NCI-H2171 treated with DMSO at 0.1 percent for 48 hours (cell line): ENCODE measurements around the gene ZNF319.

Source experiments
- DNase-seq: peaks from one replicate; lab custom pipeline; 2025; lab: John Stamatoyannopoulos, UW

Gene ZNF319

DNA sequence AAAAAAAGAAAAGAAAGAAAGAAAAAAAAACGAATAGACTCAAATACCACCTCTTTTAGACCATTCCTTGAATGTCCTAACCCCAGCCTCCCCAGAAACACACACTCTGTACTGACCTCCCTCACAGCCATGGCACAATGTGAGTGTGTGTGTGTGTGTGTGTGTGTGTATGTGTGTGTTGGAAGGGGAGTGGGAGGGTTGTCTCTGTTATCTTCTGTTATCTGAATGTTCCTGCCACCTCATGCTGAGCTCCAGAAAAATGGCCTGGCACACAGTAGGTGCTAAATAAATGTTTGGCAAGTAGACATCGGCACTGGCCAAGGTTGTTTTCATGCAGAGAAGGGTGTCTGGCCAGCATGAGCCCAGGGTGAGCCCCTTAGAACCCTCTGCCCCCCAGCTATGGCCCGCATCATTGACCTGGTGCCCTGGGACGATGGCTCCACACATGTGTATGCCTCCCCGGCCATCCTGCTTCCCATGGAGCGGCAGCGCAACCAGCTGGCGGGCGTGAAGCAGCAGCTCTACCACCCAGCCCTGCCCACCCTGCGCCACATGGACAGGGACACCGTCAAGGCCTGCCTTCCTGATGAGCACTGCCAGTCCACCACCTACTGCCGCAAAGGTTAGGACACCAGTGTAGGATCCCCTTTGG, 22.9 kb downstream of the ZNF319 start:
- DNase-seq: no peak

DNA sequence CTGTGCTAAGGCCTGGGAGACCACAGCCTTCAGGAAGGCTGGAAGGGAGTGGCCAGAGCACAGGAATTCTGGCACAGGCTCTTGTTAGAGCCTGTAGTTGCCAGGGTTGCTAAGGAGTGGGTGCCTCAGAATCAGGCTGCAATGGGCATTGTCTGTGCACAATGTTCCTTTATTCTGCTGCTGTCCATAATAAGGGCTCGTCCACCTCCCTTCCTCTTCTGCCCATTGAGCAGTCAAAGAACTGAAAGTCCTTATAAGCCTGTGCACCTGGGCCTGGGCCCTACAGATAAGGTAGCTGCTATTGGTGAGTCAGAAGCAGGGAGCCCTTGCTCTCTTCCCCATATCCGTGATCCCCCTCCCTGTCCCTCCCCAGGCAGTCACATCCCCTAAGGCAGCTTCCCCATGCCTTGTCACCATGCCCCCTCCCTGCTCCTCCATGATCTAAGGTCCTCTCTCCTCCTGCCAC, 24.1 kb downstream of the ZNF319 start:
- DNase-seq: no peak

DNA sequence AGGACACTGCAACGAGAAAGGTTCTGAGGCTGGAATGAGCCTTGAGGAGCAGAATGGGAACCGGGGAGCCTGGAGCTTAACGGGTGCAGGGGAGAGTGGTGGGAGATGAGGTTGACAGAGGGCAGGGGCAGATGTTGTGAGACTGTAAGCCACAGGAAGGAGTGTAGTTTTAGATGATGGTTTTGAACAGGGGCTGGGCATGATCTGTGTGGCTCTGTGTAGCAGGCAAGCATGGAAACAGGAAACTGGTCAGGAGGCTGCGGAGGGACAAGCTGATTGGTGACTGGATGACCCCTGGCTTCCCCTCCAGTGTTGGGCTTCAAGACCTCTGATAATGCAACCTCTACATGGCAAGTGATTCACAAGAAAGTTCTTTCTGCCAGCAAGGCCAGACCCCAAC, 28.2 kb downstream of the ZNF319 start:
- no peak for DNase-seq

DNA sequence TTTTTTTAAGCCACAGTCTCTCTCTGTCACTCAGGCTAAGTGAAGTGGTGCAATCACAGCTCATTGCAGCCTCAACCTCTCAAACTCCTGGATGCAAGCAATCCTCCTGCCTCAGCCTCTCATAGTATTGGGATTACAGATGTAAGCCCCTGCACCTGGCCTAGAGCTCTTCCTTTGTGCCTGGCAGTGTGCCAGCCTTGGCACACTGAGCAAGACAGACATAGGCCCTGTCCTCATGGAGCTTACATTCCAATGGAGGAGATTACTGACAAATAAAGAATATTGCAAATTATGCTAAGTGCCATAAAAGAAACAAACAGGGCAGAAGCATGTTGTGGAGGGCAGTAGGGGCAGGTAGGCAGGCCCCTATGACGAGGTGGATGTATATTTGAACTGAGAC, 28.6 kb downstream of the ZNF319 start:
- no peak for DNase-seq

DNA sequence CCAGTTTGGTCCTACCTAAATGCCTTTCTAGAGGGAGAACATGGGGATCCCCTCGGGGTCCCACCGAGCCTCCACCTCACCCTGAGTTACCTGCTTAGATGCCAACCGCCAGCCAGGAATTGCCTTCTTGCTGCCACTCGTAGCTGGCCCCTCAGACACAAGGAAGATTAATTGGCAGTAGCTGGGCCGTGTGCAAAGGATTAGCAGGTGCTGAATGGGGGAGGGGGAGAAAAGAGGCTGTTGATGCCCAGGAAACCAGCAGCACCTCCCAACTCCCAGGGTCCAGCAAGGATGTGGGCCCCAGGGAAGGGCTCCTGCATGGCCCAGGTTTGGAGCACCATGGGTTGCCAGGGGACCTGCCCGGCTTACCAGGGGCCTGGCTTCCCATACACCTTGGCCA, 29.5 kb downstream of the ZNF319 start, which contains the start of gene CNGB1:
Gene CNGB1, minus strand, starts transcription at position 159 of the 400 bp plus-strand sequence. CDS start 3,842 bp downstream, outside the sequence.
- no peak for DNase-seq

DNA sequence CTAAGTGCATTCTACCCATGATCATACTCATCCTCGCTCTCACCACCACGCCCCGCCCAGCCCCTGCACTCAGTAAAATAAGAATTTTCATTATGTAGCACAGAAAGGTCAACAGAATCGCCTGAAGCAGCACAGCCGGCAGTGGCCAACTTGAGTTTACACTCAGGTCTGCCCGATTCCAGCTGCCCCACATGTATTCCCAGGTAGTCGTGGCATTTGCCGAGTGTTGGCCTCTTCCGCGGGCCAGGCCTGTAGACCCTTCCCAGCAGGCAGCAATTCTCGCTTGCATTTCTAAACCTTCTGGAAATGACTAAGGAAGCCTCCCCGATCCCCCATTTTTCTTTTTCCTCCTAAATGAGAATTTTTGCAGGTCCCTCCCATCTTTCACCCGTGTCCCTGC, 30.2 kb downstream of the ZNF319 start:
- no peak for DNase-seq

DNA sequence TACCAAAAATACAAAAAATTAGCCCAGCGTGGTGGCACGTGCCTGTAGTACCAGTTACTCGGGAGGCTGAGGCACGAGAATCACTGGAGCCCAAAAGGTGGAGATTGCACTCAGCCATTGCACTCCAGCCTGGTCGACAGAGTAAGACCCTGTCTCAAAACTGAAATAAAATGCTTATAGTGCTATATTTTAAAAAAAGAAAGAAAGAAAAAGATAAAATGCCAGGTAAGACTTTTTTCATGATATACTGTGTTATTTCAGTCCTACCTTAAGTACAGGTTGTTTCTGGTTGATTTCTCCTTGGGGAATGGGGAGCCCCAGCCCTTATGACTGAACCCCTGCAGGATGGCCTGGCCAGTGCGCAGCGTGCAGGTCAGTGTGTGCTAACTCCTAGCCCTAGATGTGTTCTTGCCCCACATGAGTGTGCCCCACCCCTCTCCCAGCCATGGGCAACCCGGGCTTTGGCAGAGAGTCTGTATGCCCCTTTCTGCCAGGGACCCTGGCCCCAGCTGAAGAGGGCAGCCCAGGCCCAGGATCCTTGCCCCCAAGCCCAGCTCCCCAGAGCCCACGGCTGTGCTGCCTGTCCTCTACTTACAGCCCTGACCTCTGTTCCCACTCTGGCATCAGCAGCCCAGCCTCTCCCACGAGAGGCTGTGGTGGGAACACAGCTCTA, 30.9 kb downstream of the ZNF319 start:
- DNase-seq: no peak

DNA sequence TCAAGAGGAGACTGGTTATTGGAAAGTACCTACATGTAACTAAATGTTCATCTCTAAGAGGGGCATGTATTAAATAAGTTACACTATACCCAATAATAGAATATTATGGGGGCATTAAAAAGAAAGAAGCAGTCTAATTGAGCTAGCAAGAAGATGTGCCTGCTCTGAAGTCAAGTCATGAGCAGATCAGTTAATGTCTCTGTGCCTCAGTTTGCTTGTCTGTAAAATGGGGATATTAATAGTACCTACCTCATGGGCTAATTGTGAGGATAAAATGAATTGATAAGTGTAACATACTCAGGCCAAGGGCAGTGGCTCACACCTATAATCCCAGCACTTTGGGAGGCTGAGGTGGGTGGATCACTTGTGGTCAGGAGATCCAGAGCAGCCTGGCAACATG, 32.6 kb downstream of the ZNF319 start:
- DNase-seq: no peak

DNA sequence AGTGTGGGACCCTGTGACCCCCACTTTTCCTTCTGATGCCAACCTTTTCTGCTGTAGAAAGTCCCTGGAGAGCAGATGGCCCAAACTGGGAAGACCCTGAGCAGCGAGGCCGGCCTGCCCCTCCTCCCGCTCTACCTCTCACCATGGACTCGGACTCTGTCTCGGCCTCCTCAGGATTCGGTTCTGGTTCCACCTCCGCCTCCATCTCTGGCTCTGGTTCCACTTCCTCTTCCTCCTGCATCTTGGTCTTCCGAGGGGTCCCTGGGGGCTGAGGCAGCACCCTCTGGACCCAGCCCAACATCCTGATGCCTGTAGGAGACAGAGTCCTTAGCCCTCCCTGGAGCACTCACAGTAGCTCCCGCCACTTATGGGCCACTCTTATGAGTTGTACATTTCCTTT, 33.5 kb downstream of the ZNF319 start:
- no peak for DNase-seq

DNA sequence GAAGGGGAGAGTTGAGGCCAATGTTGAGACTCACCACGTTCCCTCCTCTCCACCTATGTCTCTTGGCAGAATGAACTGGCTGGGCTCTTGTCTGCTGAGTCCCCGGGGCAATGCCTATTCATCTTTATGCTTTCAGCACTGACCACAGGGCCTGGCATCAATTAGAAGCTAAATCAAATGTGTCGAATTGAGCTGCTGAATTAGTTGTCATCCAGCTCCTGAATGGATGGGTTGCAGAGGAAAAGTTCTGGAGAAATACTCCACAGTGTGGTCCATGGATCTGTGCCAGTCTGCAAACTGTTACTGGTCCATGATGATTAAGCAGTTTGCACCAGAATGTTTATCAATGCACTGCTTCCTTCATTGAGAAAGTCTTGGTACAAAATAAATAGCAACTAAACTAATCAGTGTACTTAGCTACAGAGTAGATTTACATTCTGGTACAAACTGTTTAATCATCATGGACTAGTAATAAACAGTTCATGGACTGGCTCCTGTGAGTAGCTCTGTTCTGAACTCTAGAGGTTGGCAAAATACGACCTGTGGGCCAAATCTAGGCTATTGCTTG, 34.2 kb downstream of the ZNF319 start:
- DNase-seq: no peak

DNA sequence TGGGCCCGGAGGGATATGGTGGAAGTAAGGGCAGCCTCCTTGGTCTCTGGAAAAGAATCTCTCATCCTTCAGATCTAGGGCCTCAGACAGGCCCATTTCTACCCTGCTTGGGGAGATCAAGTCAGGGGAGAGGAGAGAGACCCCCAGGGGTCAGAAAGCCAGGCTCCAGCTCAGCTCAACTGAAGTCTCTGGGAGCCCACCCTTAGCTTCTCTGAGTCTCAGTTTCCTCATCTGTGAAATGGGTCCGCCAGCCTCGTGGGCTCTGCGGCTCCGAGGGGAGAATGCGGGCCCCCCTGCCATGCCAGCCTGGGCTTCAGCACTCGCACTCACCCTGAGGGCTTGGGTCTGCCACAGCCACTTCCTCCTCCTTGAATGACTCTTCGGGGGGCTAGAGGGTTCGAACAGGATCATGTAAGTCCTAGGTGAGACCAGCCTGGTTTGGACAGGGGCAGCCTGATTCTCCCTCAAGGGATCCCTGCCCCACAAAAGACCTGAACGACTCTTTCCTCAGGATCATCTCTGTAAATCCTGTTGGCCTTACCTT, 36.2 kb downstream of the ZNF319 start:
- no peak for DNase-seq

DNA sequence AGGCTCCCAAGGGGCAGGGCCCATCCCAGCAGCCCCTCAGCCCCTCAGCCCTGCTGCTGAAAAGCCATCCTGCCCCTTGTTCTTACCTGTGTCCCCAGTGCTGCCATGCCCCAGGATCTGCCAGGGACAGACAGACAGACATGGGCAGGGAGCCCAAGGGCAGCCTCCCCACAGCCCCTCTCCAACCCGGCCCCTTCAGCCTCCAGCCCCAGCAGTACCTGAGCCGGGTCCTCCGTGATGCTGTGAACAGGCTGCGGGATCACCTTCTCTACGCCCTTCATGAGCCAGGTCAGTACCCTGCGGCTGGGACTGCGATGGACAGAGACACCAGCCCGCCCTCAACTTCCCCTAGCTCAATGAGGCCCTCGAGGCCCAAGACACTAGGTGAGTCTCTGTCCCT, 37.7 kb downstream of the ZNF319 start:
- no peak for DNase-seq

DNA sequence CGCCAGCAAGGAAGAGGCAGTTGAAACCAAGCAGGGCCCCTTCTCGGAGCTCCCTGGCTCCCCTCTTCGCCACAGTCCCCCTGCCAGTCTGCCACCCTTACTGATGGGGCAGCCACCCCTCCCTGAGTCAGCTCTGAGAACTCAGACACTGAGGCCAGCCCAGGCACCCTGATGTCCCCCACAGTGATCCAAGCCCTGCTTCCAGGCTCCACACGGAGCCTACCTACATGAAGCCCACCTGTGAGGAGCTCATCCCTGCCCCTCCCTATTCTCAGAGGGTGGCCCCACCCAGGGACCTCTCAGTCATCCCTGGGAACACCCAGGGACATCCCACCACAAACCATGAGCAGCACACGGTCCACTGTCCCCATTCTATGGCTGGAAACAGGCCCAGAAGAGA, 38.4 kb downstream of the ZNF319 start:
- DNase-seq: no peak

DNA sequence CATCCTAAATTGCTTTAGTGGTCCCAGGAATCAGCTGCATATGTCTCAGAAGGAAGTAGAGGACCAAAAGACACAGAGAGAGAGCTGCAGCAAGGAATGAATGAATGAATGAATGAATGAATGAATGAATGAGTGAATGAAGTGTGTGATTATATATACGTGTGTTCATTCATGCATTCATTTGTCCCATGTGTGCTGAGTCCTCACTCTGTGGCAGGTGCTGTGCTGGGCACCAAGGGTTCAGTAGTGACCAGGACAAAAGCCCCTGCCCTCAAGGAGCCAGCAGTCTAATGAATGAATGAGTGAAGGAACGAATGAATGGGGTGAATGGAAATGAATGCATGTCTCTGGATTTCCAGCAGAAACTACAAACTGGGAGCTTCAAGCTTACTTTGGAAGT, 38.9 kb downstream of the ZNF319 start:
- DNase-seq: no peak

DNA sequence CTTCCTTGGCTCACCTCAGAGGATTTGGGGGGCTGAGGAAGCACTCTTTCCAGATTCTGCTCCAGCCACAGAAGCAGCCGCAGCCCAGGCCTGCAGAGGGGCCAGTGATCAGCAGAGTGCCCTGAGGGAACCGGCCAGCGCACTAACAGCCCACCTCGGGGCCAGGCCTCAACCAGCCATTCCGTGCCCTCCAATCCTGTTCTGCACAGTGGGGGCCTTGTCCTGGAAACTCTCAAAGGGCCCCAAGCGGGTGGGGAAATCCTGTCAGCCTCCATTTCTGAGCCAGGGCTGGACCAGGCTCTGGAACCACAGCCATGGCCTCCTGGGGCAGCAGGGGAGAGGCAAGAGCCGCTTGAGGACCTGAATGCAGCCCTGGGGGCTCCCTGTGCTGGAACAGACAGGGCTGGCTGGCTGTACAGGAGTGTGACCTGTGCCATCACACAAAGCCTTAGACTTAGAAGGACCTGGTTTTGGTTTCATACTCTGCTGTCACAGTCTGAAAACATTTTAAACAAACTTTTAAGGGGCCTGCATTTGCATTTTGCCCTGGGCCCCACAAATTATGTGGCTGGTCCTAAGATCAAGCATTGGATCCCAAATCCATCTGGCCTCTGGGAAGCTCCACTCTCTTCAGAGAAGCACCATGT, 39.5 kb downstream of the ZNF319 start:
- no peak for DNase-seq

DNA sequence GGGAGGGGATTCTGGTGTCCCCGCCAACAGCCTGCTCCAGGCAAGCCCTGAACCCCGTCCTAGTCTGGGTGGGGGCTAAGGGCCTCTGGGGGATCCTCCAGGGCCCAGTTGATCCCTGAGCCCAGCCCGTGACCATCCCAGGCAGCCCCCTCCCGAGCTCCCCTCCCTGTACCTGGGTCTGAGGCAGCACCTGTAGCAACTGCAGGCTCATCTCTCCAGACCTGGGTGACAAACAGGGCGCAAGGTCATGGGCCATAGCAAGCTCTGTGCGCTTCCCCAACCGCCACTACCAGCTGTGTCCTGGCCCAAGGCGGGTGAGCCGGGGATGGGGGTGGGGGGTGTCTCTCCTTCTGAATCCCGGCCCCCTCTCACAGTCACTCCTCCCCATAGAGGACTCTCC, 40.2 kb downstream of the ZNF319 start:
- DNase-seq: no peak

DNA sequence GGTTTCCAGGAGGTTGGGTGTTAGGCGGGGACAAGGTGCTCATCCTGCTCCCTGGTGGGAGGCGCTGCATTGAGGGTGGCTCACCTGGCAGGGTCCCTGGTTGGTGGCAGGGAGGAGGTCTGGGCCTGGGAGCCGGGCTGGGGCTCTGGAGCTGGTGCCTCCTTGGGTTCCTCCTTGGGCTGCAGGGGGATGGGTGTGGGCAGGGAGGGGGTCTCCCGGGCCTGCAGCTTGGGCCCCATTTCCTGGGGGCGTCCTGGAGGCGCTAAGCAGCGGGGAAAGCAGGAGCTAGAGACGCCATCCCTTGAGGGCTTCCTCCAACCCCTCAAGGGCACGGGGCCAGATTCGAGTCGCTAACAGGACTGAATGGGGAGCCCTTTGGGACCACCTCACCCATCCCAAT, 40.7 kb downstream of the ZNF319 start:
- DNase-seq: no peak

DNA sequence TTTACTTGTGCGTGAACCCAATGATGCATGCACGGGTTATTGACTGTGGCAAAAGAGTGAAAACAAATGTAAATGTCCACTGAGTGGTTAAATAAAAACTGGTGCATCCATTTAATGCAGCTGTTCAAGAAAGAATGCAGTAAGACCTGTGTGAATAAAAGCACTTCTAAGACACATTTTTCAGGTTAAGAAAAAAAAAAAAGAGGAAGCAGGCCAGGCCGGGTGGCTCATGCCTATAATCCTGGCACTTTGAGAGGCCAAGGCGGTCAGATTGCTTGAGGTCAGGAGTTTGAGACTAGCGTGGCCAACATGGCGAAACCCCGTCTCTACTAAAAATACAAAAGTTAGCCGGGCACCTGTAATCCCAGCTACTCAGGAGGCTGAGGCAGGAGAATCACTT, 41.4 kb downstream of the ZNF319 start:
- no peak for DNase-seq

DNA sequence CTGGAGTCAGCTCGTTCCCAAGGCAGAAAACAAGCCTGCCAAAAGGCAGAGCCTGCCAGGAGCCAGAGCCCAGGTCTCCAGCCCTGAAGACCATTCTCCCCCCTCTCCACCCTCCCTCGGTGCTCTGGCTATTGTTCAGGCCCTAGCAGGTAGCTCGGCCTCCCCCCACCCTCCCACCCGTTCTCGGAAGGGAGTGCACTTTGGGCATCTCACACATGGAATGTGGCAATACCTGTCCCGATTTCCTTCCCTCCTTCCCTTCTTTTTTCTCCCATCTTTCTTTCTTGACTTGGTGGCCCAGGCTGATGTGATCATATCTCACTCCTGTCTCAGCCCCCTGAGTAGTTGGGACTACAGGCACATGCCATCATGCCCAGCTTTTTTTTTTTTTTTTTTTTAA, 41.9 kb downstream of the ZNF319 start:
- no peak for DNase-seq

DNA sequence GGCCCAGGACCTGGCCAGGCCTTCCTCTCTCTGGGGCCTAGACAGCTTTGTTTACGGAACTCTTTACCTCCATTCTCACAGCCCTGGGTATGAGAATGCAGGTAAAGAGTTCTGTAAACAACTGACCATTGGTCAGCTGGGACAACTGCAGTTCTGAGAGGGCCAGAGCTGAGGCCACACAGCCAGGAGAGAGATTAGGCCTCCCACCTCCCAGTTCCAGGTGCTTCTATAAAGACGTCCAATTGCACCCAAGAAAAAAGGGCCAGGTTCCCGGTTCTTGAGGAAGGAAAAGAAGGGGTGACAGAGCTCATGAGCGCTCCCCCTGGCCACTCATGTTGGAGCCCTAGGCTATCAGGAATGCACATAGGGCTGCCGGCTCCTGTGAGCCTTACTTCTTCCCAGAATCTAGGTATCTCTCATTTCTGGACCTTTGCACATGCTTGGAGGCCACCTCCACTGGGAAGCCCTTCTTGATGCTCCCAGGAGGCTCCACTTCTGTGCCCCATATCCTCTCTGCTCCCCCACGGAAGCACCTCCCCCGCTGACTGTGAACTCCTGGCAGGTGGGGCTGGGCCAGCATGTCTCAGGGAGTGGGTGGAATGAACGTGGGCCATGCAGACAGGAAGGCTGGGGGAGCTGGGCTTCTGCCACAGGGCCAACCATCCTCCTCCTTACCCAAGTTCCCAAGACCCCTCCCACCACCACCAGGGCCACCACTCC, 42.6 kb downstream of the ZNF319 start:
- no peak for DNase-seq

DNA sequence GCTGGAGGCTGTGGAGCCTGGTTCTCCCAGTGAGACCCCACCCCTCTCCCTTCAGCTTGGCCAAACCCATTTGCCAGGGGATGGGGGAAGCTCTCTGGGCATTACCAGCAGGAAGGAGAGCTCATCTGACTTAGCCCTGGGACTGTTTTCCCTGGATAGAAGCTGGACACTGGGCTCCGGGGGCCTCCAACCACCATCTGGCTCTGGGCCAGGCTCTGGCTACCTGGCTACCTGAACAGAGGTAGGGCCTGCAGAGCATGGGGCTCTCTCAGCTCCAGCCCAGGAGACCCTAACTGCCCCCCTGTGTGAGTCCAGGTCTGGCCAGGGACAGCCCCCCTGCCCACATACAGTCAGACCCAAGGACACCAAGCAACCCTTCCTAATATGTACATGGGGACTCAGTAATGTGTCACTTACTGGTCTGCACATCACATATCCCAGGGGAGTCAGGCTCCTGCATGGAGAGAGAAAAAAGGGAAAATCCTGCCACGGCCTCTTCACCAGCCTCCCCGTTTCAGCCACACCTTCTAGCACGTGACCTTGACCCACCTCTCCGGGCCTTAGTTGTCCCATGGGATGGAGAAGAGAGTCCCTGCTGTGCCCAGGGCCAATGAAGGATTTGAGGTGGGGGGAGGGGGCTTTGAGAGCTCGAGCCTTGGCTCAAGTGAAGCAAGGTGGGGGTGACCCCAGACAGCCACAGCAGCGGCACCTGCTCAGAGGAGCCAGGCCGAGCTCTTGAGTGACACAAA, 43.4 kb downstream of the ZNF319 start:
- DNase-seq: no peak
